Measurements from ENCODE around the gene TMEM141. TPM values are rescaled to one million over a fixed set of nuclear protein-coding genes. Genes with fewer than 3 reads are reported as not detected.

The TMEM141 gene
- total RNA-seq, 1 donor from 2014 or later = 64.4 TPM

- ATAC-seq (no peak), DNase-seq (no peak)
- Histone ChIP-seq H3K27ac (no peak overlapping the region), H3K27me3 (peaks cover 24% of the 10 kb centered on the region), H3K4me3 (no peak overlapping the region), H3K4me1 (peaks cover 38% of the 10 kb centered on the region), H3K9me3 (no peaks in the 10 kb centered on the region), H3K36me3 (no peaks in the 10 kb centered on the region)
- intact Hi-C loops (cut with DNase I) = no loop called here
- no peak for TF ChIP-seq CTCF (IDR thresholded peaks at IDR 0.05)
Measured at GRCh38 chr9:136803551-136804508, 12.7 kb downstream of the TMEM141 start.

- no peaks in the 10 kb centered on the region for H3K36me3 ChIP-seq
- no peak overlapping the region for H3K27ac ChIP-seq
- H3K4me3 ChIP-seq = no peak overlapping the region
- peaks cover 16% of the 10 kb centered on the region for H3K27me3 ChIP-seq
- no peaks in the 10 kb centered on the region for H3K9me3 ChIP-seq
- DNase-seq = no peak
- intact Hi-C loops (cut with DNase I) = no loop called here
- no peak for TF ChIP-seq CTCF (IDR thresholded peaks at IDR 0.05)
- ATAC-seq = no peak
- H3K4me1 ChIP-seq = peaks cover 40% of the 10 kb centered on the region
Measured at GRCh38 chr9:136804509-136805206, 13.5 kb downstream of the TMEM141 start.

GRCh38 chr9:136805207-136805740 lies 14.1 kb downstream of the TMEM141 start:
- no peaks in the 10 kb centered on the region for H3K36me3 ChIP-seq
- peaks cover 38% of the 10 kb centered on the region for H3K4me1 ChIP-seq
- H3K9me3 ChIP-seq = no peaks in the 10 kb centered on the region
- H3K27ac ChIP-seq = no peak overlapping the region
- H3K27me3 ChIP-seq = peaks cover 10% of the 10 kb centered on the region
- no peak for ATAC-seq
- intact Hi-C loops (cut with DNase I) = no loop called here
- DNase-seq = no peak
- no peak overlapping the region for H3K4me3 ChIP-seq
- TF ChIP-seq CTCF (IDR thresholded peaks at IDR 0.05) = no peak

- ATAC-seq (no peak), DNase-seq (peak; percentile 59)
- Histone ChIP-seq H3K27me3 (peaks cover 5% of the 10 kb centered on the region), H3K4me3 (no peak overlapping the region), H3K36me3 (peaks cover 4% of the 10 kb centered on the region), H3K4me1 (peaks cover 34% of the 10 kb centered on the region), H3K9me3 (no peaks in the 10 kb centered on the region), H3K27ac (no peak overlapping the region)
- intact Hi-C loops (cut with DNase I) = no loop called here
- no peak for TF ChIP-seq CTCF (IDR thresholded peaks at IDR 0.05)
Measured at GRCh38 chr9:136806067-136806466, 14.9 kb downstream of the TMEM141 start.

- peaks cover 30% of the 10 kb centered on the region for H3K4me1 ChIP-seq
- ATAC-seq (no peak), DNase-seq (peak; percentile 57)
- peak overlapping the region; percentile 91 for H3K27ac ChIP-seq
- H3K9me3 ChIP-seq = no peaks in the 10 kb centered on the region
- no peaks in the 10 kb centered on the region for H3K27me3 ChIP-seq
- no peak for TF ChIP-seq CTCF (IDR thresholded peaks at IDR 0.05)
- H3K36me3 ChIP-seq = peaks cover 6% of the 10 kb centered on the region
- intact Hi-C loops (cut with DNase I) = no loop called here
- peak overlapping the region; percentile 82 for H3K4me3 ChIP-seq
Measured at GRCh38 chr9:136806631-136807201, 15.6 kb downstream of the TMEM141 start.

Measured in upper lobe of right lung (tissue), 1 donor.